H9 (cell line): Measurements from ENCODE around the gene TTC3. TPM values are rescaled to one million over a fixed set of nuclear protein-coding genes. Genes with fewer than 3 reads are reported as not detected.

Experiments used
- DNase-seq: peaks from one replicate; pipeline ENCODE4 v3.0.0-alpha.2; 2017
- H2AFZ ChIP-seq: one replicate; pipeline ENCODE4 v1.6.1; 2013; ENCODE audit warnings: mild to moderate bottlenecking, low read length, control low read depth, moderate library complexity
- H2AK5ac ChIP-seq: 2 replicates; pipeline ENCODE4 v1.6.1; 2013; ENCODE audit warnings: low read length, control low read depth, mixed read lengths; ENCODE audit not compliant: insufficient read length
- H2BK120ac ChIP-seq: one replicate; pipeline ENCODE4 v1.6.1; 2013; ENCODE audit warnings: low read depth, mild to moderate bottlenecking, low read length, control low read depth, inconsistent platforms; ENCODE audit not compliant: poor library complexity, severe bottlenecking
- H2BK12ac ChIP-seq: 2 replicates; pipeline ENCODE4 v1.6.1; 2013; ENCODE audit warnings: low read length, control low read depth, mixed read lengths, low read depth; ENCODE audit not compliant: insufficient read length
- H2BK15ac ChIP-seq: 2 replicates; pipeline ENCODE4 v1.6.1; 2013; ENCODE audit warnings: low read depth, low read length, control low read depth
- H2BK20ac ChIP-seq: one replicate; pipeline ENCODE4 v1.6.1; 2013; ENCODE audit warnings: low read depth, mild to moderate bottlenecking, low read length, control low read depth, inconsistent platforms; ENCODE audit not compliant: poor library complexity, severe bottlenecking
- H2BK5ac ChIP-seq: 2 replicates; pipeline ENCODE4 v1.6.1; 2013; ENCODE audit warnings: low read length, control low read depth, mixed read lengths; ENCODE audit not compliant: insufficient read length
- H3K14ac ChIP-seq: 2 replicates; pipeline ENCODE4 v1.6.1; 2013; ENCODE audit warnings: low read length, control low read depth; ENCODE audit not compliant: insufficient read depth
- H3K18ac ChIP-seq: 2 replicates; pipeline ENCODE4 v1.6.1; 2013; ENCODE audit warnings: low read depth, mild to moderate bottlenecking, mixed read lengths, low read length, control low read depth; ENCODE audit not compliant: insufficient read length
- H3K23ac ChIP-seq: 2 replicates; pipeline ENCODE4 v1.6.1; 2013; ENCODE audit warnings: low read length, control low read depth, mixed read lengths, low read depth; ENCODE audit not compliant: insufficient read length
- H3K23me2 ChIP-seq: 2 replicates; pipeline ENCODE4 v1.6.1; 2013; ENCODE audit warnings: low read depth, mild to moderate bottlenecking, mixed read lengths, low read length, control low read depth; ENCODE audit not compliant: insufficient read length, poor library complexity, severe bottlenecking
- H3K27ac ChIP-seq: 2 replicates; pipeline ENCODE4 v1.5.1; 2013; ENCODE audit warnings: low read length, control low read depth, mixed read lengths, low read depth; ENCODE audit not compliant: insufficient read length
- H3K27me3 ChIP-seq: 2 replicates; pipeline ENCODE4 v1.6.1; 2013; ENCODE audit warnings: low read length, control low read depth, inconsistent platforms; ENCODE audit not compliant: insufficient read depth
- H3K4ac ChIP-seq: 2 replicates; pipeline ENCODE4 v1.6.1; 2013; ENCODE audit warnings: low read depth, mild to moderate bottlenecking, control low read depth, inconsistent platforms, low read length, moderate library complexity
- H3K4me1 ChIP-seq: 2 replicates; pipeline ENCODE4 v1.6.1; 2013; ENCODE audit warnings: low read length, control low read depth, inconsistent platforms; ENCODE audit not compliant: insufficient read depth
- H3K4me2 ChIP-seq: 2 replicates; pipeline ENCODE4 v1.6.1; 2013; ENCODE audit warnings: low read length, control low read depth, mixed read lengths; ENCODE audit not compliant: insufficient read length, insufficient read depth
- H3K56ac ChIP-seq: 2 replicates; pipeline ENCODE4 v1.6.1; 2013; ENCODE audit warnings: low read depth, mild to moderate bottlenecking, mixed read lengths, low read length, control low read depth; ENCODE audit not compliant: insufficient read length
- H3K79me1 ChIP-seq: 2 replicates; pipeline ENCODE4 v1.6.1; 2013; ENCODE audit warnings: low read depth, mild to moderate bottlenecking, moderate library complexity, low read length, control low read depth, inconsistent platforms; ENCODE audit not compliant: insufficient read depth, poor library complexity, severe bottlenecking
- H3K79me2 ChIP-seq: 2 replicates; pipeline ENCODE4 v1.6.1; 2013; ENCODE audit warnings: low read length, control low read depth, inconsistent platforms; ENCODE audit not compliant: insufficient read depth
- H3K9ac ChIP-seq: 2 replicates; pipeline ENCODE4 v1.6.1; 2013; ENCODE audit warnings: low read length, control low read depth, mixed read lengths; ENCODE audit not compliant: insufficient read length; ENCODE audit errors: extremely low read depth
- H3K9me3 ChIP-seq: one replicate; pipeline ENCODE4 v1.6.1; 2013; ENCODE audit warnings: low read depth, low read length, inconsistent platforms; ENCODE audit not compliant: control insufficient read depth
- H3T11ph ChIP-seq: one replicate; pipeline ENCODE4 v1.6.1; 2013; ENCODE audit warnings: mild to moderate bottlenecking, low read length, control low read depth, inconsistent platforms
- H4K20me1 ChIP-seq: one replicate; pipeline ENCODE4 v1.6.1; 2013; ENCODE audit not compliant: control insufficient read depth, insufficient read length, insufficient read depth
- H4K5ac ChIP-seq: 2 replicates; pipeline ENCODE4 v1.6.1; 2013; ENCODE audit warnings: low read depth, mild to moderate bottlenecking, mixed read lengths, low read length, control low read depth; ENCODE audit not compliant: insufficient read length
- H4K8ac ChIP-seq: replicated peaks from 2 replicates; pipeline ENCODE4 v1.6.1; 2013; ENCODE audit warnings: low read length, control low read depth, mixed read lengths, low read depth; ENCODE audit not compliant: insufficient read length
- H4K91ac ChIP-seq: 2 replicates; pipeline ENCODE4 v1.6.1; 2013; ENCODE audit warnings: low read depth, mild to moderate bottlenecking, moderate library complexity, mixed read lengths, low read length, control low read depth; ENCODE audit not compliant: insufficient read length
- H3K27ac Mint-ChIP-seq, 3 experiments: 2 replicates in 2 of 3; 3 replicates in 1 of 3; pipeline ENCODE4 v1.8.0; 2020 to 2021; ENCODE audit warnings: mixed read lengths in 3 of 3, mild to moderate bottlenecking in 1 of 3, moderate library complexity in 1 of 3
- H3K27me3 Mint-ChIP-seq: 2 replicates; pipeline ENCODE4 v1.8.0; 2021; ENCODE audit warnings: low read depth, mild to moderate bottlenecking, moderate library complexity, mixed read lengths
- H3K36me3 Mint-ChIP-seq, 3 experiments: 2 replicates in 2 of 3; 3 replicates in 1 of 3; pipeline ENCODE4 v1.8.0; 2020 to 2021; ENCODE audit warnings: low read depth in 3 of 3, mixed read lengths in 3 of 3; ENCODE audit not compliant: insufficient read depth in 1 of 3
- H3K4me1 Mint-ChIP-seq, 2 experiments: 2 replicates each; pipeline ENCODE4 v1.8.0; 2020; ENCODE audit warnings: mixed read lengths in 2 of 2
- H3K4me3 Mint-ChIP-seq, 2 experiments: 2 replicates in 1 of 2; 3 replicates in 1 of 2; pipeline ENCODE4 v1.8.0; 2020 to 2021; ENCODE audit warnings: mild to moderate bottlenecking in 2 of 2, mixed read lengths in 2 of 2, moderate library complexity in 1 of 2
- H3K9me3 Mint-ChIP-seq, 2 experiments: 2 replicates in 1 of 2; 3 replicates in 1 of 2; pipeline ENCODE4 v1.8.0; 2020; ENCODE audit warnings: mild to moderate bottlenecking in 2 of 2, mixed read lengths in 2 of 2, moderate library complexity in 1 of 2
- CTCF ChIP-seq: fragments of 200-600 bp; sonication (generic); conservative IDR thresholded peaks from 3 replicates; pipeline ENCODE4 v1.8.0; 2021; ENCODE audit warnings: antibody characterized with exemption, mild to moderate bottlenecking
- WGBS: extraction: QIAGEN DNeasy Blood & Tissue Kit; methylation state at CpG from one replicate; pipeline ENCODE4 v1.1.7; 2013; ENCODE audit warnings: missing lambda C conversion rate, low lambda C conversion rate, mixed read lengths; ENCODE audit not compliant: insufficient read length; ENCODE audit errors: extremely low coverage; 5-methylcytosine and 5-hydroxymethylcytosine counted together
- total RNA-seq: library from RNA; stranded (reverse); gene quantifications from 2 replicates; pipeline ENCODE4 v1.2.1, GENCODE V29; 2021

The TTC3 gene
- total RNA-seq, 1 experiment from 2014 or later: 46.5 TPM

- WGBS: no CpG with 5 or more reads among the region's 19 CpGs
- no peaks in the 10 kb centered on the region for H3K4me1 Mint-ChIP-seq
- no peak overlapping the region for H4K8ac ChIP-seq
- no peak overlapping the region for H2BK20ac ChIP-seq
- H4K5ac ChIP-seq: no peak overlapping the region
- no peaks in the 10 kb centered on the region for H3K9me3 Mint-ChIP-seq
- H2BK12ac ChIP-seq: no peak overlapping the region
- no peaks in the 10 kb centered on the region for H4K20me1 ChIP-seq
- no peak overlapping the region for H3K4me2 ChIP-seq
- H3K27me3 ChIP-seq: no peaks in the 10 kb centered on the region
- no peaks in the 10 kb centered on the region for H3K9me3 ChIP-seq
- H3K9ac ChIP-seq: no peak overlapping the region
- H2AFZ ChIP-seq: no peak overlapping the region
- no peak overlapping the region for H3K4me3 Mint-ChIP-seq
- no peak overlapping the region for H4K91ac ChIP-seq
- H3K23ac ChIP-seq: no peak overlapping the region
- no peak overlapping the region for H3K14ac ChIP-seq
- H3K27me3 Mint-ChIP-seq: no peaks in the 10 kb centered on the region
- H3K79me2 ChIP-seq: no peaks in the 10 kb centered on the region
- H3K23me2 ChIP-seq: no peaks in the 10 kb centered on the region
- no peak overlapping the region for H3K27ac Mint-ChIP-seq
- no peak overlapping the region for H2BK5ac ChIP-seq
- H3K79me1 ChIP-seq: no peaks in the 10 kb centered on the region
- no peak overlapping the region for H2AK5ac ChIP-seq
- no peak overlapping the region for H3K18ac ChIP-seq
- no peak overlapping the region for H2BK15ac ChIP-seq
- H3K4me1 ChIP-seq: no peaks in the 10 kb centered on the region
- no peak for DNase-seq
- H3K27ac ChIP-seq: no peak overlapping the region
- peaks cover 41 to 68% (median 67%) of the 10 kb centered on the region in 3 experiments for H3K36me3 Mint-ChIP-seq
- no peak overlapping the region for H3K56ac ChIP-seq
- TF ChIP-seq CTCF: no peak
- H3T11ph ChIP-seq: no peak overlapping the region
- H2BK120ac ChIP-seq: no peak overlapping the region
- no peak overlapping the region for H3K4ac ChIP-seq
Observed at GRCh38 chr21:37232274-37233018, 159.4 kb downstream of the TTC3 start.
